Stomach (tissue), 9 donors: Measurements from ENCODE around the gene USP10. TPM values are rescaled to one million over a fixed set of nuclear protein-coding genes. Genes with fewer than 3 reads are reported as not detected.

Source experiments
- DNase-seq, 2 donors: peaks; one replicate each; pipeline versions ENCODE4 v3.0.0 to v3.0.0-alpha.2; 2013 to 2019
- H3K27ac ChIP-seq, 5 donors: fragments of 200-600 bp in 4 of 5; sonication (generic) in 4 of 5; one replicate each; pipeline ENCODE4 v1.5.1; 2013 to 2019; ENCODE audit warnings: mild to moderate bottlenecking in 1 of 5, moderate library complexity in 1 of 5
- H3K27me3 ChIP-seq, 3 donors: fragments of 200-600 bp; sonication (generic); one replicate each; pipeline ENCODE4 v1.5.1; 2017 to 2019; ENCODE audit warnings: mixed run types in 1 of 3
- H3K36me3 ChIP-seq, 4 donors: fragments of 200-600 bp; sonication (generic); 1 replicate in 3 of 4; 2 replicates in 1 of 4; pipeline ENCODE4 v1.5.1; 2016 to 2019
- H3K4me1 ChIP-seq, 4 donors: fragments of 200-600 bp; sonication (generic); one replicate each; pipeline ENCODE4 v1.5.1; 2016 to 2019
- H3K4me3 ChIP-seq, 4 donors: fragments of 200-600 bp; sonication (generic) in 3 of 4; one replicate each; pipeline ENCODE4 v1.5.1; 2016 to 2019; ENCODE audit warnings: mild to moderate bottlenecking in 1 of 4
- H3K9me3 ChIP-seq, 4 donors: fragments of 200-600 bp; sonication (generic); one replicate each; pipeline ENCODE4 v1.5.1; 2016 to 2019
- EP300 ChIP-seq: sonication (generic); formaldehyde crosslinking; IDR thresholded peaks from one replicate; pipeline ENCODE4 v1.6.1; 2017; ENCODE audit warnings: antibody characterized with exemption
- POLR2A ChIP-seq, 4 donors: fragments of 450-650 bp; IDR thresholded peaks; one replicate each; pipeline ENCODE4 v1.6.1; 2016; ENCODE audit warnings: antibody characterized with exemption in 4 of 4, control low read depth in 2 of 4, mild to moderate bottlenecking in 1 of 4, moderate library complexity in 1 of 4
- POLR2AphosphoS5 ChIP-seq, 3 donors: sonication (generic); formaldehyde crosslinking; IDR thresholded peaks; one replicate each; pipeline ENCODE4 v1.6.1; 2016; ENCODE audit warnings: antibody characterized with exemption in 3 of 3
- WGBS, 5 donors: extraction: QIAGEN DNeasy Blood & Tissue Kit in 3 of 5; methylation state at CpG; one replicate each; pipeline versions ENCODE4 v1.1.5 to v1.1.7; 2013 to 2018; 5-methylcytosine and 5-hydroxymethylcytosine counted together
- intact Hi-C: fragments of 100-400 bp; cut with DNase I; formaldehyde crosslinking; loops from one replicate; pipeline ENCODE4 v1.15.1; 2023; ENCODE audit warnings: low total_unique reads
- polyA plus RNA-seq, 3 donors: library from polyadenylated mRNA; stranded (reverse); fragments of 200-250 nt; gene quantifications; one replicate each; pipeline ENCODE4 v1.2.3, GENCODE V29; 2013
- total RNA-seq, 5 donors: library from RNA; depleted of rRNA; stranded (reverse); fragments of >200 nt; gene quantifications; one replicate each; pipeline versions ENCODE4 v1.1.0 to v1.2.3, GENCODE V29; 2014 to 2016
- TF ChIP-seq, protein P1 (sequence below), 7 experiments: fragments of 450-650 bp in 4 of 7; fragments of 200-600 bp in 3 of 7; sonication (generic) in 3 of 7; IDR thresholded peaks; one replicate each; pipeline ENCODE4 v1.5.1; 2016 to 2019; ENCODE audit warnings: antibody characterized with exemption in 7 of 7, control low read depth in 2 of 7, mild to moderate bottlenecking in 1 of 7
- donor health status: healthy with polysubstance abuse.
- donor health status: Bipolar disorder and iron deficiency.
- donor health status: healthy.

Gene USP10
- total and polyA plus RNA-seq, 8 donors: 17.1 to 183 (median 44.8) TPM

DNA sequence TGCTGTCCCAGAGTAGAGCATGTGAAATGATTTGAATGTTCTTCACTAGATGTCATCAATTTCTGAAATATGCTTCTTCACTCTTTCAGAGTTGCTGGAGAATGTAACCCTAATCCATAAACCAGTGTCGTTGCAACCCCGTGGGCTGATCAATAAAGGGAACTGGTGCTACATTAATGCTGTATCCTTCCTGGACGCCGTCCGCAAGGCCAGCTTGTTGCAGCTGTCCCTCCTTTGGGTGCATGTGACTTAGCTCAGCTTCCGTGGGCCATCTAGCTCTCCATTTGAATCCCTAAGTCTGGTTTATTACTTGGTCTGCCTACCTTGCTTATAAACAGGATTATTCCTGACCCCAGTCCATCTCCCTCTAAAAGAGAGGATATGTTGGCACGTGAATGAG, 58.8 kb downstream of the USP10 start:
- 58 to 73% (median 70%) methylated on average over 7 of the region's 7 CpGs for WGBS, 5 donors
- H3K27ac ChIP-seq: peak overlapping the region; percentile 18 to 57 (median 20)
- intact Hi-C loops: no loop called here
- DNase-seq: no peak
- no peaks in the 10 kb centered on the region for H3K9me3 ChIP-seq
- peaks cover 0 to 52% (median 45%) of the 10 kb centered on the region in 4 donors for H3K36me3 ChIP-seq
- H3K4me1 ChIP-seq: peaks cover 0 to 54% (median 19%) of the 10 kb centered on the region in 4 donors
- no peak overlapping the region for H3K4me3 ChIP-seq
- H3K27me3 ChIP-seq: no peaks in the 10 kb centered on the region
- TF ChIP-seq POLR2AphosphoS5 (IDR thresholded peaks at IDR 0.05) (no peak), POLR2A (IDR thresholded peaks at IDR 0.05) (no peak), EP300 (no peak)
- TF ChIP-seq, protein P1, sequence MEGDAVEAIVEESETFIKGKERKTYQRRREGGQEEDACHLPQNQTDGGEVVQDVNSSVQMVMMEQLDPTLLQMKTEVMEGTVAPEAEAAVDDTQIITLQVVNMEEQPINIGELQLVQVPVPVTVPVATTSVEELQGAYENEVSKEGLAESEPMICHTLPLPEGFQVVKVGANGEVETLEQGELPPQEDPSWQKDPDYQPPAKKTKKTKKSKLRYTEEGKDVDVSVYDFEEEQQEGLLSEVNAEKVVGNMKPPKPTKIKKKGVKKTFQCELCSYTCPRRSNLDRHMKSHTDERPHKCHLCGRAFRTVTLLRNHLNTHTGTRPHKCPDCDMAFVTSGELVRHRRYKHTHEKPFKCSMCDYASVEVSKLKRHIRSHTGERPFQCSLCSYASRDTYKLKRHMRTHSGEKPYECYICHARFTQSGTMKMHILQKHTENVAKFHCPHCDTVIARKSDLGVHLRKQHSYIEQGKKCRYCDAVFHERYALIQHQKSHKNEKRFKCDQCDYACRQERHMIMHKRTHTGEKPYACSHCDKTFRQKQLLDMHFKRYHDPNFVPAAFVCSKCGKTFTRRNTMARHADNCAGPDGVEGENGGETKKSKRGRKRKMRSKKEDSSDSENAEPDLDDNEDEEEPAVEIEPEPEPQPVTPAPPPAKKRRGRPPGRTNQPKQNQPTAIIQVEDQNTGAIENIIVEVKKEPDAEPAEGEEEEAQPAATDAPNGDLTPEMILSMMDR (IDR thresholded peaks at IDR 0.05): no peak

DNA sequence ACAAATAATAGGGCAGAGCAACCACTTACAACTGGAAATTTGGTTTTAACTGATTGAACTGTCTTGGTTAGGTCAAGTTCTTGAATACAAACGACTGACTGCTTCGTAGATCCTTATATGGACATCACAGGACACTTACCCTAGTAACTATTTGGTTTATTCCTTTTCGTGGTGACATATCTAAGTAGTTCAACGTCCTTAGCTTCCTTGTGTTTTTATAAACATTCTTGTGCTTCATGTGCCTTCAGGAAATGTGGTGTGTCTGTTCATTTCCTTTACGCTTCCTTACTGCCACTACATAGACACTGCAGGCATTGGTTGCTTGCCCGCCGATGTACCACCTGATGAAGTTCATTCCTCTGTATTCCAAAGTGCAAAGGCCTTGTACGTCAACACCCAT, 59.3 kb downstream of the USP10 start:
- WGBS, 5 donors: 52 to 62% (median 61%) methylated on average over 8 of the region's 8 CpGs
- Histone ChIP-seq H3K27me3 (no peaks in the 10 kb centered on the region), H3K4me1 (peaks cover 0 to 49% (median 14%) of the 10 kb centered on the region in 4 donors), H3K4me3 (no peak overlapping the region), H3K36me3 (peaks cover 3 to 56% (median 49%) of the 10 kb centered on the region in 4 donors), H3K9me3 (no peaks in the 10 kb centered on the region), H3K27ac (peak overlapping the region; percentile 18 to 57 (median 20))
- intact Hi-C loops: no loop called here
- TF ChIP-seq, protein P1 (IDR thresholded peaks at IDR 0.05): no peak
- TF ChIP-seq POLR2A (IDR thresholded peaks at IDR 0.05): no peak
- TF ChIP-seq POLR2AphosphoS5 (IDR thresholded peaks at IDR 0.05): no peak
- TF ChIP-seq EP300: no peak
- no peak for DNase-seq

DNA sequence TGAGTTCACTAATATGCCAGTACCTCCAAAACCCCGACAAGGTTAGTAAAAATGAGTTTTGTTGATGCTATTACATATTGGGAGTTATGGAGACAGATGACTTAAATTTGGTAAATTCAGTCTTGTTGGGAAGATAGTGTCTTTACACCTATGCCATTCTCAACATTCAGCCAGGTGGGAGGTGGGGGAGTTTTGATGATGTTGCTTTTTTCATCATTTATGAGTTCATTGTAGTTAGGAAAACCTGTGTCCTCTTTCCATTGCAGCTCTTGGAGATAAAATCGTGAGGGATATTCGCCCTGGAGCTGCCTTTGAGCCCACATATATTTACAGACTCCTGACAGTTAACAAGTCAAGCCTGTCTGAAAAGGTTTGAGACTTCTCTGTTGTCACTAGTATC, 60.1 kb downstream of the USP10 start:
- DNase-seq: no peak
- Histone ChIP-seq H3K27me3 (no peaks in the 10 kb centered on the region), H3K4me1 (peaks cover 0 to 41% (median 6%) of the 10 kb centered on the region in 4 donors), H3K36me3 (peaks cover 9 to 65% (median 58%) of the 10 kb centered on the region in 4 donors), H3K27ac (peak overlapping the region in 1 of 5 donors; percentile 57), H3K9me3 (no peaks in the 10 kb centered on the region), H3K4me3 (no peak overlapping the region)
- TF ChIP-seq POLR2A (IDR thresholded peaks at IDR 0.05) (no peak), POLR2AphosphoS5 (IDR thresholded peaks at IDR 0.05) (no peak), EP300 (no peak)
- TF ChIP-seq, protein P1 (IDR thresholded peaks at IDR 0.05): no peak
- 76 to 88% (median 85%) methylated on average over 3 of the region's 3 CpGs for WGBS, 5 donors
- intact Hi-C loops: no loop called here

DNA sequence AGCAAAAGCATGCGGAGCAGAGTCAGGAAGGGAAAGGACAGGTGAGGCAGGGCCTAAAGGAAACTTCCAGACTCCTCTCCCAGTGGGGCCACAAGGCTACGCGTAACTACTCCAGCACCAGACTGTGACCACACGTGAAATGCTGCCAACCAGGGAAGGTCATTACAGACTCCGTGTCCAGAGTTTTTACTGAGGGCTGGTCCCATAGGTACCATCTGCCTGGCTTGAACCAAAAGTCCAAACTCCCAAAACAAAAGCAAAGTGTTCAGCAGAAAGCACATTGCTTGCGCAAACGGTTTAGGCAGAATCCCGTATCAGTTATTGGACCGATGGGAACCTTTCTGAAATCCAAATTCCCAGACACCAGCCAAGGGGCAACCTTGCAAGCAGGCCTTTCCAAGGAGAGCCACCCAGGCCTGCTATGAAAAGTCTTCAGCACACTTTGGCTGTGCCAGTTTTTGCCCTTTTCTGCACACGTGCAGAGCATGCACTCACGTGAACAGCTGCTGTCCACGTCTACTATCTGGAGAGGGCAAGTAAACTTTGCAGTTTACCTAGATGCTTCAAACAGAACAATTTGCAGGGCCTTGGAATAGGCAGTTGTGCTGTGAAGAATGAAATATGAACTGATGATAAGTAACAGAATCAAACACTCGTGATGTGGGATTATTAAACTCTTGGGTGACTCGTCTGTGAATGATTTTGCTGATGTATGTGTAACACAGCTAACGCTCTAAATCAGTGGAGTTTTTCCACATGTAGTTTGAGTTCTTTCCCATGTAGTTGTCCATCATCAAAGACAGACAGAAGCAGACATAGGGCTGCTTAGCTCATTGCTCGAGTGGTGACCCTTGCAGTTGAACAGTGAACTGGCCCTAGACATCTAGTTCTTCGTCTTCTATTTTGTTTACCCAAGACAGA, 61.9 kb downstream of the USP10 start:
- no peak for DNase-seq
- Histone ChIP-seq H3K36me3 (peaks cover 20 to 83% (median 73%) of the 10 kb centered on the region in 4 donors), H3K27ac (no peak overlapping the region), H3K4me1 (peaks cover 0 to 23% (median 0%) of the 10 kb centered on the region in 4 donors), H3K9me3 (no peaks in the 10 kb centered on the region), H3K4me3 (no peak overlapping the region), H3K27me3 (no peaks in the 10 kb centered on the region)
- no peak for TF ChIP-seq EP300
- WGBS, 5 donors: 78 to 89% (median 81%) methylated on average over 17 of the region's 17 CpGs
- intact Hi-C loops: no loop called here
